NCI-H524 (cell line): ENCODE measurements around the gene STYK1.
A peak's percentile ranks its signal among the peaks of the same experiment; 100 is the strongest.
"Not testable (repeated sequence)": the region's sequence is repeated elsewhere in the genome, so short reads cannot be mapped to it uniquely, and the experiment has no call there.

Experiments
- DNase-seq, 2 experiments: peaks; one replicate each; lab custom pipeline; 2025; lab: John Stamatoyannopoulos, UW

Gene STYK1

DNA sequence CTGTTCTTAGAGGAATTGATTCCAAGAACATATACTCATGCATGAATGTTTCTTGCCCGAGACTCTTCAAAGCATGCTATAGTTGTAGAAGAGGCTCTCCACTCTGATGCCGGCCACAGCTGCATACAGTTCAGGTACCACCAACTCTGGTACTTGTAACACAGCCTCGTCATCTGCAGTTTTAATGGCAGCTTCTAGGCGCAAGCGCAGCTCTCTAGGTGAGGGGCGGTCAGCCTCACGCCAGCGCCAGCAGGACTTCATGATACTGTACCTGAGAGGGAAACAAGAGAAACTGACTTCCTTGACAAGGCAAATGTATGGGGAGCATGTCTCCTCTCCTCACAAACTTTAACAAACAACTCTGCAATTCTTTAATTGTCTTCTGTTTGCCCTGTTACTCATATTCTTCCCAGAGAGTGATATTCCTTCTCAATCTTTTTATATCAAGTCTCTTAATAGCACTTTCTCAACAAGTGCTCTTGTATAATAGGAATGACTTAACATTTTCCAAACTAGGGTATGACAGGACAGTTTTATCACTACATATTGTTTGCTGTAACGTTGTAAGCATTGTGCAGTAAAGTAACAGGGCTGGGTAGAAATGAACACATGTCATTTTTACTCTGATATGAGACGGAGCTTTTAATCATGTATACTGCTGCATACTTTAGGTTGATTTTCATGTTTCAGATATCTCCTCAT lies 53.6 kb downstream of the STYK1 start:
- DNase-seq: no peak

- DNase-seq: no peak
Observed at GRCh38 chr12:10618338-10618987, 55.4 kb downstream of the STYK1 start.

GRCh38 chr12:10617863-10618262 lies 56.0 kb downstream of the STYK1 start:
- no peak for DNase-seq

DNA sequence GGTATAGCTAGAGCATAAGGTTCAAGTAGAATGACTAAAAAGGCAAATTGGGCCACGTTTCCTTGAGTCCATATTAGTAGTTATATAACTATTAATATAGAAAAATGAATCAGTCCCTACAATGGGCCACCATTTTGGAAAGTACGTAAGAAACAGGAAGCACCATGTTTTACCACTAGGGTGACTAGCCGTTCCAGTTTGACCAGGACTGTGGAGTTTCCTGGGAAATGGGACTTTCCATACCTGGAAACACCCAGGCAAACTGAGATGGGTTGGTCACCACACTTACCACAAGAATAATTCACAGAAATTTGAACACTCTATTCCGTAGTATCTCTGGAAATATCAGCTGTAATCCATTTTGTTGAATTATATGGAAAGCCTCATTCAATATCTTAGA lies 58.3 kb downstream of the STYK1 start:
- no peak for DNase-seq

- no peak for DNase-seq
Observed at GRCh38 chr12:10614056-10614370, 59.8 kb downstream of the STYK1 start.

DNA sequence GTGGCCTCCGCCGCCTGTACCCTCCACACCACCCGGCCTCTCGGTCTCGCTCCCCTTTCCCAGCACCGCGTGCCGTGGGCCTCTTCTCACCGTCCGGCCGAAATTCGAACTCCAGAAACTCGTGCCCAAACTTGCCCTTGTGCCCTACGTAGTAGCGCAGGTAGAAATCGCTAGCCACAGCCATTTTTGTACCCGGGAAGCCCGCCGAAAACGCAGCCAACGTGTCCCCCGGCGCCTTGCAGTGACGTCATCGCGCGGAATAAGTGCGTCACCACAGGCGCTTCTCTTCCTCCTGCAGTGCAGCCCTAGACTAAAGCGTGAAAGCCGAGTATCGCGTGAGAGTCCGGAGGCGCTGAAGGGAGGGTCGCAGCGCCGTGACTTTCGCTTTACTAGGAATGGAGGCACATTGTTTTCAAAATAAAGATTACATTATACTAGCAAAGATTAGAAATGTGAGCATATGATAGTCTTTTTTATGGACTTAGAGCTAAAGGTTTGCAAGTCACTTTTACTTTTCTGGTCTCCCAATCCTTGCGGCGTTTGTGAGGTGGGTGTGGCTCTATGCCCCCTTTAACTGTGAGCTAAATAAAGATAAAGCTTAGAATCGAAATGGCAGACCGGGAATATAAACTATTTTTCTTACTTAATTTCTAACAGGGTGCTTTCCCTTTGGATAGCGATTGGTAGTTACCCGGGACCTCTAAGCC lies 60.4 kb downstream of the STYK1 start, which contains the start of gene MAGOHB:
Gene MAGOHB, minus strand, starts transcription at position 261 of the 707 bp plus-strand sequence. Its CDS starts 77 bp downstream, at position 184.
- peak; percentile 79 to 93 for DNase-seq

GRCh38 chr12:10612984-10613348 lies 60.9 kb downstream of the STYK1 start:
- peak in 1 of 2 experiments; percentile 33 for DNase-seq

GRCh38 chr12:10612110-10612509 lies 61.7 kb downstream of the STYK1 start:
- no peak for DNase-seq

GRCh38 chr12:10611258-10611657 lies 62.6 kb downstream of the STYK1 start:
- not testable (repeated sequence) for DNase-seq

DNA sequence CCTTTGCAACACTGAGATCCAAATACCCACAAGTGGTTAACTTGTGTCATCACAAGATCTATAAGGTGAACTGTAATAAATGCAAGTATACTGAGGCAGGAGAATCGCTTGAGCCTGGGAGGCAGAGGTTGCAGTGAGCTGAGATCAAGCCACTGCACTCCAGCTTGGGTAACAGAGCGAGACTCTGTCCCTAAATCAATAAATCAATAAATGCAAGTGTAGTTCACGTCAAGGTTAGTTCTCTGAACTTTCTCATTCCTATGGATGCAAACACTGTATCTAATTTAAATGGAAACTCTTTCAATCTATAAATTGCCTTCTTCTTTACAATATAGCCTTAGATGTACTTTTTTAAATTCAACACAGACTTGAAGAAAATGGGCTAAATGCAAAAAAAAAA lies 63.7 kb downstream of the STYK1 start:
- no peak for DNase-seq

DNA sequence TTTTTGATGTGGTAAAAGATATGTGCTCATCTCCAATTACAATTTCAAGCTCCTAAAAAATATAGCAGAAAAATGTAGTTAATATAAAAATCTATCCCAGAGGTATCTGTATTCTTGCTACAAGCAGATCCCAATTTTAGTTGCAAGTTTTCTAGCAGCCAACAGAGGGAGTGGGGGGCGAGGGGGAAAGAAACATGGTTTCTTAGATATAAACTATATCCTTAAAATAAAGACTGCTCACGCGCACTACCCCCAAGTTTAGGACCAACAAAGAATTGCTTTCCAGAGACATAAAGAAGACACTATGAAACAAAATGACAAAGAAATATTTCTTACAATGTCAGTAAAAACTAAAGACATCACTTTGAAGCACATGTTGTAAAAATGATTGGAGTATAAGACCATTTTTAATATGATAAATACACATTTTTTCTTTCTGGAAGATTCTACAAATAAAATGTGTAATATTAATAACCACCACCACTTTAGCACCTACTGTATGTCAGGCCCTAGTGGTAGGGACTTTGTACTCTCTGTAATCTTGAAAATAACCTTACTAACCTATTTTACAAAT lies 65.9 kb downstream of the STYK1 start:
- DNase-seq: no peak

DNA sequence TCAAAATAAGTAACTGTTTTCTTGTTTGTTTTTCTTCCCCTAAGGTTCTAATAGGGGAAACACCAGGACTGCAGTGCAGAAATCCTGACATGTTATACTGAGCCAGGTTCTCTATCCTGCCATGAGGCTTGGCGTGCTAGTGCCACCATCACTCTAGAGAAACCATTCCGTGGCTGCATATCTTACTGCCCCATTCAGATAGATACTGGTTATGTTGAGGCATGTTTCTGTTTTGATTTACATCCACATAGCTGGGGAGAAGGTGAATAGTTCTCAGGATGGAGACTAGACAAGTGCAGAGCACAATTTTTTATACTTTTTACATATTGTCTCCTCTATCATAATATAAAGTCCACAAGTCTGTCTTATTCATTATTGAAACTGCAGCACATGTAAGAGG lies 72.0 kb downstream of the STYK1 start:
- DNase-seq: no peak

GRCh38 chr12:10600988-10601387 lies 72.9 kb downstream of the STYK1 start:
- no peak for DNase-seq

- no peak for DNase-seq
Observed at GRCh38 chr12:10595881-10596280, 78.0 kb downstream of the STYK1 start.

DNA sequence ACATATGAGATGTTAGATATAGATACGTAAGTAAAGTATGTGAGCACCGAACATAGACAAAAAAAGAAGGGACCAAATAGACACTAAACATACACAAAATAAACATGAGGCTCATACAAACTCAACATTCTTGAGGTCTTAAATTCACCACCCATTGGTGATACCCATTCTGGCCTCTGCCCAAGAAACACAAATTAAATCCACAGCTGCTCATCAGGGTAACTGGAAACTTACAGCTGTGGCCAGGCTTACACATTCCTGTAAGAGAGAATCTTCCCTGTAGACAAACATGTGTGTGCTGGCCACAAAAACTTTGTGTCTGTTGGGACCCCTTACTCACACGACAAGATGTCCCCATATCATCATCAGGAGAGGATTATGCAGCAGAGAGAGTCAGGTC lies 82.9 kb downstream of the STYK1 start:
- no peak for DNase-seq

DNA sequence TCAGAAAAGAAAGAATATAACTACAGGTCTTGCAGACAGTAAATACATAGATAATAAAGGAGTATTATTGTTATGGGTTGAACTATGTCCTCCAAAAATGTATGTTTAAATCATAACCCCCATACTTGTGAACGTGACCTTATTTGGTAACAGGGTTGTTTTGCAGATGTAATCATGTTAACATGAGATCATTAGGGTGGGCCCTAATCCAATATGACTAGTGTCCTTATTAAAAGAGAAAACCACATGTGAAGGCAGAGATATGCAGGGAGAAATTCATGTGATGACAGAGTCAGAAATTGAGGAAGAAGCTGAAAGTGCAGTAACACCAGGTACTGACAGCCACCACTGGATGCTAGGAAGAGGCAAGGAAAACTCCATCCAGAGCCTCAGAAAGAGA lies 89.4 kb downstream of the STYK1 start:
- no peak for DNase-seq

DNA sequence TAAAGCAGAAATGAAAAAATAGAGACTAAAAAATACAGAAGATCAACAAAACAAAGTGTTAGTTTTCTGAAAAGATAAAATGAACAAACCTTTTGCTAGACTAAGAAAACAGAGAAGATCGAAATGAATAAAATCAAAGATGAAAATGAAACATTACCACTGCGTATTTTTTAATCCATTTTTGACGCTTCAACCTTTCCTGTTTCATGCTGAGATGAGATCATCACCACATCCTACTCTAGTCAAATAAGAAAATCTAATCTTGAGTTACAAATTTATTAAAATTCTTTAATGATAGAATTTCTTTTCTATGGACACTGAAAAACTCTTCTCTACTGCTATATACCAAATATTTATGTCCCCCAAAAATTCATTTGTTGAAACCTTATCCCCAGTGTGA lies 91.1 kb downstream of the STYK1 start:
- DNase-seq: no peak

DNA sequence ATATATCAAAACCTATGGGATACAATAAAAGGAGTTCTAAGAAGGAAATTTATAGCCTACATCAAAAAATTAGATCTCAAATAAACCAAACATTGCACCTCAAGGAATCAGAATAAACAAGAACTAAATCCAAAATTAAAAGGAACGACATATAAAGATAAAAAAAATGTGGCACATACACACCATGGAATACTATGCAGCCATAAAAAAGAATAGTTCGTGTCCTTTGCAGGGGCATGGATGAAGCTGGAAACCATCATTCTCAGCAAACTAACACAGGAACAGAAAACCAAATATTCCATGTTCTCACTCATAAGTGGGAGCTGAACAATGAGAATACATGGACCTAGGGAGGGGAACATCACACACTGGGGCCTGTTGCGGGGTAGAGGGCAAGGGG lies 91.7 kb downstream of the STYK1 start:
- not testable (repeated sequence) for DNase-seq

DNA sequence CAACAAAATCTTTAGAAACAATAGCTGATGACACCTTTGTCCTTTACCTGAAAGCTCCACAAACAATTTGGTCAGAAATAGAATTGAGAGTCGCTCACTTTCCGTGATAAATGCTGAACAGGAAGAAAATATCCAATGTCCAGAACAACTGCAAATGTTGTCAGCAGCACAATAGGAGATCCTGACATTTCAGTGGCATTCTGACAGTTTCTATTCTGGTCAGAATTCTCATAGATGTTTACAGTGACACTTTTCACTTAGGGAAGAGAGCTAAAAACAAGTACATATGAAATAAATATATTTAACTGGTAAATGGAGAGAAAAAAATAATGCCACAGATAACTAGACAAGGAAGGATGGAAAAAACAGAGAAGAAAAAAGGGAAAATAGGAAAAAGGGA lies 99.5 kb downstream of the STYK1 start:
- no peak for DNase-seq

DNA sequence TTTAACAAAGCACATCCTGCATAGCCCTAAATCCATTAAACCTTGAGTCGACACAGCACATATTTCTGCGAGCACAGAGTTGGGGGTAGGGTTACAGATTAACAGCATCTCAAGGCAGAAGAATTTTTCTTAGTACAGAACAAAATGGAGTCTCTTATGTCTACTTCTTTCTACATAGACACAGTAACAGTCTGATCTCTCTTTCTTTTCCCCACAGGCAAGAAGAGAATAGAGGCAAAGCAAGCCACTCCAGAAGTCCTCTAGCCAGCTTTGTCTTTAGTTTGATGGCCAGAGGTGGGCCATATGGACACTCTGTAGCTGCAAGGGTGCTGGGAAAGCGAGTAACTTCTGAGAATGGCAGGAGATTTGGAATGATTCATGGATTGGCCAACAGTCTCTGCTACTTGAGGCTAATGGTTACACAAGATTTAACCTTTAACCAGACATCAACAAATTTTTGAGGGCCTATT lies 101.8 kb downstream of the STYK1 start:
- peak; percentile 62 to 74 for DNase-seq

DNA sequence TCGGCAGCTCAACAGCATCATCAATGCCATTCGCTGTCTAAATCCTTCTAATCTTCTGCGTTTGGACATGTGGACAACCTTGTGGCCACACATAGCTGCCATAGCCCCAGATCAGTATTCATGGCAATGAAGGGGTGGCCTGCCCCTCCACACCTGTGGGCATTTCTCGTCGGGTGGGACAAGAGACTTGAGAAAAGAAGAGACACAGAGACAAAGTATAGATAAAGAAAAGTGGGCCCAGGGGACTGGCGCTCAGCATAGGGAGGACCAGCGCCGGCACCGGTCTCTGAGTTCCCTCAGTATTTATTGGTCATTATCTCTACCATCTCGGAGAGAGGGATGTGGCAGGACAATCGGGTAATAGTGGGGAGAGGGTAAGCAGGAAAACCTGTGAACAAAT lies 102.7 kb downstream of the STYK1 start:
- no peak for DNase-seq
